ENCODE data around the gene CEP192.

The CEP192 gene

GRCh38 chr18:13014232-13014631, 23.1 kb downstream of the CEP192 start:
- Histone ChIP-seq H2AFZ (no peak overlapping the region), H3K79me2 (no peaks in the 10 kb centered on the region), H3K4me2 (ENCODE audit: low read length) (no peak overlapping the region), H3K4me1 (no peaks in the 10 kb centered on the region), H3K9ac (no peak overlapping the region), H3K27ac (no peak overlapping the region), H3K9me3 (ENCODE audit: control insufficient read depth, low read length) (no peaks in the 10 kb centered on the region), H3K27me3 (ENCODE audit: control insufficient read depth, insufficient read depth, low read length) (no peaks in the 10 kb centered on the region), H3K36me3 (ENCODE audit: control insufficient read depth, insufficient read depth, low read length) (no peaks in the 10 kb centered on the region), H3K4me3 (ENCODE audit: low read depth, low read length) (no peak overlapping the region)
- TF ChIP-seq, protein P1, sequence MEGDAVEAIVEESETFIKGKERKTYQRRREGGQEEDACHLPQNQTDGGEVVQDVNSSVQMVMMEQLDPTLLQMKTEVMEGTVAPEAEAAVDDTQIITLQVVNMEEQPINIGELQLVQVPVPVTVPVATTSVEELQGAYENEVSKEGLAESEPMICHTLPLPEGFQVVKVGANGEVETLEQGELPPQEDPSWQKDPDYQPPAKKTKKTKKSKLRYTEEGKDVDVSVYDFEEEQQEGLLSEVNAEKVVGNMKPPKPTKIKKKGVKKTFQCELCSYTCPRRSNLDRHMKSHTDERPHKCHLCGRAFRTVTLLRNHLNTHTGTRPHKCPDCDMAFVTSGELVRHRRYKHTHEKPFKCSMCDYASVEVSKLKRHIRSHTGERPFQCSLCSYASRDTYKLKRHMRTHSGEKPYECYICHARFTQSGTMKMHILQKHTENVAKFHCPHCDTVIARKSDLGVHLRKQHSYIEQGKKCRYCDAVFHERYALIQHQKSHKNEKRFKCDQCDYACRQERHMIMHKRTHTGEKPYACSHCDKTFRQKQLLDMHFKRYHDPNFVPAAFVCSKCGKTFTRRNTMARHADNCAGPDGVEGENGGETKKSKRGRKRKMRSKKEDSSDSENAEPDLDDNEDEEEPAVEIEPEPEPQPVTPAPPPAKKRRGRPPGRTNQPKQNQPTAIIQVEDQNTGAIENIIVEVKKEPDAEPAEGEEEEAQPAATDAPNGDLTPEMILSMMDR (IDR thresholded peaks at IDR 0.05), result no peak

DNA sequence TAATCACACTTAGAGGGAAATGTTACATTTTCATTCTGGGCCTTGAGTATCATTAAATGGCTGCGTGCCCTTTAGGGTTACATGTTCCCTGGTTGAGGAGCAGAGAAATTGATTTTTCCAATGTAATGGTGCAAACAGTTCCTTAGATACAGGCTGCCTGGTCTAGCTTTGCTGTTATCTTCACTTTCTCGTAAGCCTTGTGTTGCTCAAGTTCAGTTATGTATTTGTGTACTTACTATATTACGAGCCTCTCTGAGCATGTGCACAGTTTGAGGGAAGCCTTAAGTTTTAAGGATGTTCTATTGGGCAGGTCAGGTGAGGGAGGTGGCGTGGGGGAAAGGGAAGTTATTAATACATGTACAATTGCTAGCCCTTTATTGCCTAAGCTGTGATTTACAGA, 23.7 kb downstream of the CEP192 start:
- H3K27ac ChIP-seq, result no peak overlapping the region
- TF ChIP-seq, protein P1 (IDR thresholded peaks at IDR 0.05), result no peak
- H3K9me3 ChIP-seq (ENCODE audit: control insufficient read depth, low read length), result no peaks in the 10 kb centered on the region
- no peak overlapping the region for H3K4me3 ChIP-seq (ENCODE audit: low read depth, low read length)
- no peaks in the 10 kb centered on the region for H3K79me2 ChIP-seq
- no peaks in the 10 kb centered on the region for H3K27me3 ChIP-seq (ENCODE audit: control insufficient read depth, insufficient read depth, low read length)
- H3K9ac ChIP-seq, result no peak overlapping the region
- no peaks in the 10 kb centered on the region for H3K36me3 ChIP-seq (ENCODE audit: control insufficient read depth, insufficient read depth, low read length)
- H3K4me1 ChIP-seq, result no peaks in the 10 kb centered on the region
- no peak overlapping the region for H2AFZ ChIP-seq
- H3K4me2 ChIP-seq (ENCODE audit: low read length), result no peak overlapping the region

DNA sequence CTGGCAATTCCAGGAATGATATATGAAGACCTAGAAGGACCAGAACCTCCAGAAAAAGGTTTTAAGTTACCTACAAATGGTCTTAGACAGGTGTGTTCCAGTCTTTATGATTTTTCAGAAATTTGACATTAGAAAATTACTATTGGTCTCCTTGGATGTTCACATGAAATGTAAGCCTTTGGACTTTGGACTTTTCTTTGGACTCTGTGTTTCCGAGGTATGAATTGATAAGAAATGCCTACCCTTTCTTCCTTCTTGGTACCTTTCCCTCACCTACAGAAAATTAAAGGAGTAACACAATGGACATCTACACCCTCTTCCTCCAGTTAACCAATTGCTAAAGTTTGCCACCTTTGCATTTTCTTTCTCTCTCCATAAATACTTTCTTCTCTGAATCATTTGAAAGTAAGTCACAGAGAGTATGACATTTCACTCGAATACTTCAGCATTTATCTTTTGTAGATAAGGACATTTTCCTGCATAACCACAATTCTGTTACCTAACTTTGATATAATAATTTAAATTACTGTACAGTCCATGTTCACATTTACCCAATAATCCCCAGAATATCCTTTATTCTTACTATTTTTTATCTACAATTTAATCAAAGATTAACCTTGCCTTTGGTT, 26.2 kb downstream of the CEP192 start:
- H3K4me2 ChIP-seq (ENCODE audit: low read length), result no peak overlapping the region
- TF ChIP-seq, protein P1 (IDR thresholded peaks at IDR 0.05), result no peak
- H3K79me2 ChIP-seq, result no peaks in the 10 kb centered on the region
- H3K27me3 ChIP-seq (ENCODE audit: control insufficient read depth, insufficient read depth, low read length), result no peaks in the 10 kb centered on the region
- no peaks in the 10 kb centered on the region for H3K4me1 ChIP-seq
- H3K9ac ChIP-seq, result no peak overlapping the region
- H3K27ac ChIP-seq, result no peak overlapping the region
- no peaks in the 10 kb centered on the region for H3K36me3 ChIP-seq (ENCODE audit: control insufficient read depth, insufficient read depth, low read length)
- H3K9me3 ChIP-seq (ENCODE audit: control insufficient read depth, low read length), result no peaks in the 10 kb centered on the region
- no peak overlapping the region for H2AFZ ChIP-seq
- H3K4me3 ChIP-seq (ENCODE audit: low read depth, low read length), result no peak overlapping the region

- H3K9ac ChIP-seq, result no peak overlapping the region
- TF ChIP-seq, protein P1 (IDR thresholded peaks at IDR 0.05), result no peak
- no peak overlapping the region for H3K4me2 ChIP-seq (ENCODE audit: low read length)
- H3K4me1 ChIP-seq, result no peaks in the 10 kb centered on the region
- H3K79me2 ChIP-seq, result peaks cover 3% of the 10 kb centered on the region
- no peaks in the 10 kb centered on the region for H3K27me3 ChIP-seq (ENCODE audit: control insufficient read depth, insufficient read depth, low read length)
- H3K36me3 ChIP-seq (ENCODE audit: control insufficient read depth, insufficient read depth, low read length), result no peaks in the 10 kb centered on the region
- H3K4me3 ChIP-seq (ENCODE audit: low read depth, low read length), result no peak overlapping the region
- no peaks in the 10 kb centered on the region for H3K9me3 ChIP-seq (ENCODE audit: control insufficient read depth, low read length)
- no peak overlapping the region for H3K27ac ChIP-seq
- no peak overlapping the region for H2AFZ ChIP-seq
Observed at GRCh38 chr18:13018374-13018773, 27.2 kb downstream of the CEP192 start.

GRCh38 chr18:13019301-13019700, 28.1 kb downstream of the CEP192 start:
- H3K4me3 ChIP-seq (ENCODE audit: low read depth, low read length), result no peak overlapping the region
- H3K79me2 ChIP-seq, result peaks cover 3% of the 10 kb centered on the region
- H3K4me1 ChIP-seq, result no peaks in the 10 kb centered on the region
- H3K9ac ChIP-seq, result no peak overlapping the region
- TF ChIP-seq, protein P1 (IDR thresholded peaks at IDR 0.05), result no peak
- H3K27me3 ChIP-seq (ENCODE audit: control insufficient read depth, insufficient read depth, low read length), result no peaks in the 10 kb centered on the region
- H2AFZ ChIP-seq, result no peak overlapping the region
- H3K36me3 ChIP-seq (ENCODE audit: control insufficient read depth, insufficient read depth, low read length), result no peaks in the 10 kb centered on the region
- no peak overlapping the region for H3K4me2 ChIP-seq (ENCODE audit: low read length)
- no peaks in the 10 kb centered on the region for H3K9me3 ChIP-seq (ENCODE audit: control insufficient read depth, low read length)
- no peak overlapping the region for H3K27ac ChIP-seq

Data from parathyroid adenoma (tissue), 2 donors.